ENCODE measurements around the gene CEP85L. TPM values are rescaled to one million over a fixed set of nuclear protein-coding genes. Genes with fewer than 3 reads are reported as not detected.

Gene CEP85L
- total RNA-seq, 1 experiment from 2014 or later, result 5.8 TPM

GRCh38 chr6:118579786-118580185 lies 71.6 kb downstream of the CEP85L start:
- no peaks in the 10 kb centered on the region for H3K27me3 Mint-ChIP-seq (ENCODE audit: unreplicated experiment)
- no peak overlapping the region for H3K27ac Mint-ChIP-seq (ENCODE audit: unreplicated experiment)
- H3K4me1 Mint-ChIP-seq (ENCODE audit: low read depth, unreplicated experiment), result peaks cover 19% of the 10 kb centered on the region
- H3K36me3 Mint-ChIP-seq (ENCODE audit: insufficient read depth, unreplicated experiment), result no peaks in the 10 kb centered on the region
- TF ChIP-seq CTCF (IDR thresholded peaks at IDR 0.05; ENCODE audit: unreplicated experiment), result no peak
- DNase-seq, result no peak
- CTCF ChIA-PET, result interaction anchor here (1.2 kb wide), 1 partner anchor 14 kb away, joined by 6 read pairs; no protein-coding TSS in a partner anchor
- H3K4me3 Mint-ChIP-seq (ENCODE audit: low read depth, unreplicated experiment), result no peak overlapping the region
- no TSS peak for BruUV-seq (replicated peaks)
- intact Hi-C loops (cut with micrococcal nuclease; ENCODE audit: unreplicated experiment), result loop anchor here (10.0 kb wide), 1 partner anchor 735 kb away; no protein-coding TSS in a partner anchor
- peaks cover 11% of the 10 kb centered on the region for H3K9me3 Mint-ChIP-seq (ENCODE audit: low read depth, unreplicated experiment)

DNA sequence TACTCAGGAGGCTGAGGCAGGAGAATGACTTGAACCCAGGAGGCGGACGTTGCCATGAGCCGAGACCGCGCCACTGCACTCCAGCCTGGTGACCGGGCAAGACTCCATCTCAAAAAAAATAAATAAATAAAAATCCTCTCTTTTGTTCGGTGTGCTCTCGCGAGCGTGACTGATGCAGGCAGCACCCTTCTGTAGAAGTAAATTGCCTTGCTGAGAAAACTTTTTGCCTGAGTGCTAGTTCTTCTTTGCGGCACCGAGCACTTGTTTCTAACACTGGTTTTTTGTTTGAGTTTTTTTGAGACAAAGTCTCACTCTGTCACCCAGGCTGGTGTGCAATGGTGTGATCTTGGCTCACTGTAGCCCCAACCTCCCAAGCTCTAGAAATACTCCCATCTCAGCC lies 72.8 kb downstream of the CEP85L start:
- Mint-ChIP-seq H3K4me3 (ENCODE audit: low read depth, unreplicated experiment) (no peak overlapping the region), H3K27ac (ENCODE audit: unreplicated experiment) (no peak overlapping the region), H3K36me3 (ENCODE audit: insufficient read depth, unreplicated experiment) (no peaks in the 10 kb centered on the region), H3K27me3 (ENCODE audit: unreplicated experiment) (no peaks in the 10 kb centered on the region), H3K4me1 (ENCODE audit: low read depth, unreplicated experiment) (peaks cover 19% of the 10 kb centered on the region), H3K9me3 (ENCODE audit: low read depth, unreplicated experiment) (peaks cover 18% of the 10 kb centered on the region)
- intact Hi-C loops (cut with micrococcal nuclease; ENCODE audit: unreplicated experiment), result no loop called here
- CTCF ChIA-PET, result no interaction called here
- no peak for DNase-seq
- BruUV-seq (replicated peaks), result no TSS peak
- no peak for TF ChIP-seq CTCF (IDR thresholded peaks at IDR 0.05; ENCODE audit: unreplicated experiment)

DNA sequence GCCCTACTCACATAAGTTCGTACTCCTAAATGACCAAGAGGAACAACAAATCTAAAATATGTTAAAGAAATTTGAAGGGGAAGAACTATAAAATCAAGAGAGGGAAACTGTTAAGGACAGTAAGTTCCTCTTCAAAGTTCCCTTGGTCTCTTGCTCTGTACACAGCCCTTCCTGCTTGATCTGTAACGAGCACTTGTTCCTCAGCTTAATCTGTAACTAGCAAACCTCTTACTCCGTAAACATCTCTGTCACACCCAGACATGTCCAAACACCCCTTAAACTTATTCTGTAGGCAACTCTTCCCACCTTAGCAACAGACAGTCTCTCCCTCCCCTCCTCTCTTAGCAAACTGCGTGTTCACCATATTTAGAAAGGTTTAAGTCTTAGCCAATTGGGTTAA lies 73.4 kb downstream of the CEP85L start:
- CTCF ChIA-PET, result no interaction called here
- Mint-ChIP-seq H3K4me3 (ENCODE audit: low read depth, unreplicated experiment) (no peak overlapping the region), H3K36me3 (ENCODE audit: insufficient read depth, unreplicated experiment) (no peaks in the 10 kb centered on the region), H3K9me3 (ENCODE audit: low read depth, unreplicated experiment) (peaks cover 18% of the 10 kb centered on the region), H3K27ac (ENCODE audit: unreplicated experiment) (no peak overlapping the region), H3K4me1 (ENCODE audit: low read depth, unreplicated experiment) (peaks cover 19% of the 10 kb centered on the region), H3K27me3 (ENCODE audit: unreplicated experiment) (no peaks in the 10 kb centered on the region)
- BruUV-seq (replicated peaks), result no TSS peak
- DNase-seq, result no peak
- intact Hi-C loops (cut with micrococcal nuclease; ENCODE audit: unreplicated experiment), result no loop called here
- no peak for TF ChIP-seq CTCF (IDR thresholded peaks at IDR 0.05; ENCODE audit: unreplicated experiment)

GRCh38 chr6:118574051-118574865 lies 77.1 kb downstream of the CEP85L start:
- Mint-ChIP-seq H3K4me3 (ENCODE audit: low read depth, unreplicated experiment) (no peak overlapping the region), H3K27ac (ENCODE audit: unreplicated experiment) (no peak overlapping the region), H3K4me1 (ENCODE audit: low read depth, unreplicated experiment) (no peaks in the 10 kb centered on the region), H3K27me3 (ENCODE audit: unreplicated experiment) (no peaks in the 10 kb centered on the region), H3K36me3 (ENCODE audit: insufficient read depth, unreplicated experiment) (no peaks in the 10 kb centered on the region), H3K9me3 (ENCODE audit: low read depth, unreplicated experiment) (peaks cover 16% of the 10 kb centered on the region)
- DNase-seq, result no peak
- CTCF ChIA-PET, result no interaction called here
- intact Hi-C loops (cut with micrococcal nuclease; ENCODE audit: unreplicated experiment), result no loop called here
- TF ChIP-seq CTCF (IDR thresholded peaks at IDR 0.05; ENCODE audit: unreplicated experiment), result no peak
- BruUV-seq (replicated peaks), result no TSS peak

All from Calu3 (cell line).